ENCODE data around the gene DNAJB8.

DNAJB8 gene

GRCh38 chr3:128496019-128496601, 29.4 kb upstream of the DNAJB8 start:
- ChIA-PET POLR2A (no interaction called here), CTCF (interaction anchor here (1.1 to 5.3 kb wide), 3 partner anchors 10 to 422 kb away, joined by 3 to 64 read pairs (median 4); no protein-coding TSS in a partner anchor)
- TF ChIP-seq CTCF (IDR thresholded peaks at IDR 0.05; ENCODE audit: insufficient read depth, low read length, missing control alignments), result no peak
- no peak overlapping the region for H3K4me3 ChIP-seq (ENCODE audit: low read depth, low read length)
- DNase-seq (ENCODE audit: low read depth, low spot score), result no peak

- H3K4me3 ChIP-seq (ENCODE audit: low read depth, low read length), result no peak overlapping the region
- TF ChIP-seq CTCF (IDR thresholded peaks at IDR 0.05; ENCODE audit: insufficient read depth, low read length, missing control alignments), result no peak
- POLR2A ChIA-PET, result interaction anchor here (0.5 kb wide), 1 partner anchor 318 kb away, joined by 5 read pairs; no protein-coding TSS in a partner anchor
- CTCF ChIA-PET, result interaction anchor here (0.7 to 5.3 kb wide), 4 partner anchors 9 to 328 kb away, joined by 3 to 64 read pairs (median 4); no protein-coding TSS in a partner anchor
- no peak for DNase-seq (ENCODE audit: low read depth, low spot score)
These were observed 28.8 kb upstream of the DNAJB8 start for GRCh38 chr3:128495435-128495970.

DNA sequence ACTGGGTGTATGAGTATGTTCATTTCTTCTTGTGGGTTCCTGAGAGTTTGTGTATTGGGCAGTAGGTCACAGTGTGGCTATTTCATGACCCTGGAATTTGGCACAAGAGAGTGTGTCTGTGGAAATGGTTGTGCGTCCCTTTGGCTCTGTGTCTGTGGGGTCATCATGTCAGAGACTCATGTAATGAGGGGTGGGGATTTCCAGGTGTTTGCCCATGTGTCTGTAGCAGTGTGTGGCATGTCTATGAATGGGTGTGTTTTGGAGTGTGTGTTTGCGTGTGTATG, 27.6 kb upstream of the DNAJB8 start:
- ChIA-PET CTCF (no interaction called here), POLR2A (no interaction called here)
- H3K4me3 ChIP-seq (ENCODE audit: low read depth, low read length), result no peak overlapping the region
- no peak for DNase-seq (ENCODE audit: low read depth, low spot score)
- TF ChIP-seq CTCF (IDR thresholded peaks at IDR 0.05; ENCODE audit: insufficient read depth, low read length, missing control alignments), result no peak

GRCh38 chr3:128493570-128494366, 27.1 kb upstream of the DNAJB8 start:
- ChIA-PET POLR2A (no interaction called here), CTCF (interaction anchor here (0.7 to 1.5 kb wide), 2 partner anchors 68 to 418 kb away, joined by 3 to 5 read pairs; no protein-coding TSS in a partner anchor)
- DNase-seq (ENCODE audit: low read depth, low spot score), result no peak
- no peak for TF ChIP-seq CTCF (IDR thresholded peaks at IDR 0.05; ENCODE audit: insufficient read depth, low read length, missing control alignments)
- H3K4me3 ChIP-seq (ENCODE audit: low read depth, low read length), result no peak overlapping the region

GRCh38 chr3:128492671-128493569, 26.2 kb upstream of the DNAJB8 start, which contains the start of gene GATA2:
GATA2 (minus strand) TSS chr3:128493201; CDS start chr3:128487031, 6,170 bp downstream.
- DNase-seq (ENCODE audit: low read depth, low spot score), result no peak
- ChIA-PET POLR2A (no interaction called here), CTCF (interaction anchor here (0.7 to 1.5 kb wide), 2 partner anchors 67 to 417 kb away, joined by 3 to 5 read pairs; no protein-coding TSS in a partner anchor)
- TF ChIP-seq CTCF (IDR thresholded peaks at IDR 0.05; ENCODE audit: insufficient read depth, low read length, missing control alignments), result peak; percentile 5
- H3K4me3 ChIP-seq (ENCODE audit: low read depth, low read length), result peak within 1 kb of the TSS; percentile 82

Measured in AG04449 (cell line).